ENCODE data around the gene DLG5. TPM values are rescaled to one million over a fixed set of nuclear protein-coding genes. Genes with fewer than 3 reads are reported as not detected.

Gene DLG5
- total and polyA plus RNA-seq, 2 experiments from 2014 or later, result 4.4 to 27.9 TPM

DNA sequence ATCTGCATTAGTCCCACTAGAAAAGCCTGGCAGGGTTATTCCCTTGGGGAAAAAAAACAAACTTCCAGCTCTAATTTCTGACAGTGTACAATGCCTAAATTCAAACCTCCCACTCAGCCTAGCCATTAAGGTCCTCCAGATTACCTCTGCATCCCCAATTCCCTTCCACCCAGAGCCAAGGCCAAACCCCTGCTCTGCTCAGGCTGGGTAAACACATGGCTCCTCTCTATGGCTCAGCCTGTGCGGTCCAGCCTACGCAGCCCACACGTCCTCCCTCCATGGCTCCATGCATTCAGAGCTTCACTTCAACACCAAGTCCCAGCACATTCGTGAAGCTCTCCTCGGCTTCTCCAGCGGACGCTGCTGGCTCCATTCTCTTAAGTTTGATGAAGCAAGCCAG is 5.2 kb downstream of the DLG5 start:
- H4K20me1 ChIP-seq (ENCODE audit: insufficient read depth), result peaks cover 8% of the 10 kb centered on the region
- WGBS, 2 experiments (ENCODE audit: low coverage in 1 of 2, low lambda C conversion rate in 2 of 2, missing lambda C conversion rate in 2 of 2), result 97 to 99% methylated on average over 7 of the region's 7 CpGs

GRCh38 chr10:77920495-77920894 is 6.1 kb downstream of the DLG5 start:
- 76 to 90% methylated on average over 4 of the region's 4 CpGs for WGBS, 2 experiments (ENCODE audit: low coverage in 1 of 2, low lambda C conversion rate in 2 of 2, missing lambda C conversion rate in 2 of 2)
- Histone ChIP-seq H4K20me1 (ENCODE audit: insufficient read depth) (peaks cover 15% of the 10 kb centered on the region), H3K4me3 (no peak overlapping the region), H3K79me2 (ENCODE audit: insufficient read depth) (peaks cover 99% of the 10 kb centered on the region), H3K9ac (no peak overlapping the region), H3F3A (ENCODE audit: insufficient read depth) (peaks cover 19% of the 10 kb centered on the region; the same call in 1 of the 2 replicates), H3K27me3 (replicated peaks; ENCODE audit: insufficient read depth) (no peaks in the 10 kb centered on the region), H3K27ac (no peak overlapping the region), H2AFZ (no peak overlapping the region), H3K4me2 (ENCODE audit: unreplicated experiment) (no peak overlapping the region), H3K4me1 (ENCODE audit: insufficient read depth) (peaks cover 20% of the 10 kb centered on the region), H3K9me3 (ENCODE audit: low read depth) (no peaks in the 10 kb centered on the region), H3K36me3 (ENCODE audit: low read depth) (no peaks in the 10 kb centered on the region), H3K9me2 (ENCODE audit: insufficient read depth) (no peaks in the 10 kb centered on the region)
- TF ChIP-seq EZH2 (IDR thresholded peaks at IDR 0.05; ENCODE audit: insufficient read depth, poor library complexity, severe bottlenecking) (no peak), EZH2phosphoT487 (IDR thresholded peaks at IDR 0.05; ENCODE audit: insufficient read depth, low read depth) (no peak)
- in situ Hi-C loops (cut with MboI), result no loop called here
- DNase-seq, result no peak

More for the DNA sequence above, 5.2 kb downstream of the DLG5 start:
- no peak for TF ChIP-seq EZH2phosphoT487 (IDR thresholded peaks at IDR 0.05; ENCODE audit: insufficient read depth, low read depth)
- no peak for TF ChIP-seq EZH2 (IDR thresholded peaks at IDR 0.05; ENCODE audit: insufficient read depth, poor library complexity, severe bottlenecking)
- H3F3A ChIP-seq (ENCODE audit: insufficient read depth), result peaks cover 19% of the 10 kb centered on the region; the same call in 1 of the 2 replicates
- no peaks in the 10 kb centered on the region for H3K9me3 ChIP-seq (ENCODE audit: low read depth)
- DNase-seq, result no peak
- H3K9me2 ChIP-seq (ENCODE audit: insufficient read depth), result no peaks in the 10 kb centered on the region
- no peaks in the 10 kb centered on the region for H3K27me3 ChIP-seq (replicated peaks; ENCODE audit: insufficient read depth)
- peaks cover 93% of the 10 kb centered on the region for H3K79me2 ChIP-seq (ENCODE audit: insufficient read depth)
- no peak overlapping the region for H3K4me2 ChIP-seq (ENCODE audit: unreplicated experiment)
- peaks cover 18% of the 10 kb centered on the region for H3K4me1 ChIP-seq (ENCODE audit: insufficient read depth)
- no peak overlapping the region for H3K9ac ChIP-seq
- no peaks in the 10 kb centered on the region for H3K36me3 ChIP-seq (ENCODE audit: low read depth)
- H3K4me3 ChIP-seq, result no peak overlapping the region
- no peak overlapping the region for H2AFZ ChIP-seq
- no peak overlapping the region for H3K27ac ChIP-seq
- in situ Hi-C loops (cut with MboI), result no loop called here

- in situ Hi-C loops (cut with MboI), result no loop called here
- Histone ChIP-seq H3K9ac (no peak overlapping the region), H3K4me2 (ENCODE audit: unreplicated experiment) (no peak overlapping the region)
Measured at GRCh38 chr10:77919713-77920108, 6.8 kb downstream of the DLG5 start.

DNA sequence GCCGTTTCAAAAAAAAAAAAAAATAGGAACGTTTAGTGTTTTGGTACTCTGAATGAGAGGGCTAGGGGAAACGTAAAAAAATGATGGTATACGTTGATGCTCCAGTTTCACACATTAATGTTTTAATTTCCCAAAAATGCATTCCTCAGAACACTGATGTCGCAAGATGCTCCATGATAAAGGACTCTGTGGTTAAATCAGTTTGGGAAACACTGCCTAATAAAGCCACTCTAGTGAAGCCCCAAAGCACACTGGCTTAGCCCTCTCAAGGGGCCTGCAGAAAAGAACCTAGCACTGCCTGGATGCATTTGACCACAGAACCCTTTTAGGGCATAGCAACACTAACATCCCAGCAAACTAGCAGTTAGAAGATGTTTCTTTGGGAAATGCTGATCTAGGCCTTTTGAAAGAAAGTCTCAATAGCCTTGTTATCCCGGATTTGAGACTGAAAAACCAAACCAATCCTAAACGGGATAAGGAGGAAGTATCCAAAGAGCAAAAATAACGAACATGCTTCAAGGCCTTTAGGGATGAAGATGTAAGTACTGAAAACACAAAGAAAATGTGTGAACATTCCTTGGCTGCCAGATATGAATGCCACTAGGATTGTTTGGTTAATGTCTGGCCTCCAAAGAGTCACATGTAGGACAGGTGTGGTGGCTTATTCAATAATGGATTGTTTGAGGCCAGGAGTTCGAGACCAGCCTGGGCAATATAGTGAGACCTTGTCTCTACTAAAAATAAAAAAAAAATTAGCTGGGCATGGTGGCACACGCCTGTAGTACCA is 11.0 kb downstream of the DLG5 start:
- H4K20me1 ChIP-seq (ENCODE audit: insufficient read depth), result peaks cover 24% of the 10 kb centered on the region
- WGBS, 2 experiments (ENCODE audit: low coverage in 1 of 2, low lambda C conversion rate in 2 of 2, missing lambda C conversion rate in 2 of 2), result 92 to 94% methylated on average over 10 of the region's 10 CpGs
- H3K79me2 ChIP-seq (ENCODE audit: insufficient read depth), result peaks cover 99% of the 10 kb centered on the region
- no peaks in the 10 kb centered on the region for H3K9me2 ChIP-seq (ENCODE audit: insufficient read depth)
- no peaks in the 10 kb centered on the region for H3K36me3 ChIP-seq (ENCODE audit: low read depth)
- H3K27ac ChIP-seq, result no peak overlapping the region
- TF ChIP-seq EZH2 (IDR thresholded peaks at IDR 0.05; ENCODE audit: insufficient read depth, poor library complexity, severe bottlenecking) (no peak), EZH2phosphoT487 (IDR thresholded peaks at IDR 0.05; ENCODE audit: insufficient read depth, low read depth) (no peak)
- no peak overlapping the region for H3K4me2 ChIP-seq (ENCODE audit: unreplicated experiment)
- no peak overlapping the region for H3K4me3 ChIP-seq
- peaks cover 13% of the 10 kb centered on the region for H3K4me1 ChIP-seq (ENCODE audit: insufficient read depth)
- H3K9ac ChIP-seq, result no peak overlapping the region
- in situ Hi-C loops (cut with MboI), result no loop called here
- no peaks in the 10 kb centered on the region for H3K27me3 ChIP-seq (replicated peaks; ENCODE audit: insufficient read depth)
- H2AFZ ChIP-seq, result no peak overlapping the region
- H3K9me3 ChIP-seq (ENCODE audit: low read depth), result no peaks in the 10 kb centered on the region
- no peak for DNase-seq
- peaks cover 9% of the 10 kb centered on the region; the same call in 1 of the 2 replicates for H3F3A ChIP-seq (ENCODE audit: insufficient read depth)

More at GRCh38 chr10:77919713-77920108, 6.8 kb downstream of the DLG5 start:
- peak; percentile 75 for DNase-seq
- Histone ChIP-seq H3K9me2 (ENCODE audit: insufficient read depth) (no peaks in the 10 kb centered on the region), H3K4me1 (ENCODE audit: insufficient read depth) (peaks cover 17% of the 10 kb centered on the region), H3K27me3 (replicated peaks; ENCODE audit: insufficient read depth) (no peaks in the 10 kb centered on the region), H3K9me3 (ENCODE audit: low read depth) (no peaks in the 10 kb centered on the region), H3K4me3 (no peak overlapping the region), H3K27ac (no peak overlapping the region), H3K79me2 (ENCODE audit: insufficient read depth) (peaks cover 99% of the 10 kb centered on the region), H3F3A (ENCODE audit: insufficient read depth) (peaks cover 15% of the 10 kb centered on the region; the same call in 1 of the 2 replicates), H2AFZ (no peak overlapping the region), H4K20me1 (ENCODE audit: insufficient read depth) (peaks cover 22% of the 10 kb centered on the region), H3K36me3 (ENCODE audit: low read depth) (no peaks in the 10 kb centered on the region)
- 36 to 51% methylated on average over 4 of the region's 4 CpGs for WGBS, 2 experiments (ENCODE audit: low coverage in 1 of 2, low lambda C conversion rate in 2 of 2, missing lambda C conversion rate in 2 of 2)
- TF ChIP-seq EZH2 (IDR thresholded peaks at IDR 0.05; ENCODE audit: insufficient read depth, poor library complexity, severe bottlenecking) (no peak), EZH2phosphoT487 (IDR thresholded peaks at IDR 0.05; ENCODE audit: insufficient read depth, low read depth) (no peak)
